HG03442 (cell line): ENCODE measurements around the gene KCNJ11.
"Not testable (repeated sequence)": the region's sequence is repeated elsewhere in the genome, so short reads cannot be mapped to it uniquely, and the experiment has no call there.

Source experiments
- ATAC-seq: cut with Tn5 transposase; IDR thresholded peaks from one replicate; pipeline ENCODE4 v1.9.1; 2021; ENCODE audit warnings: mild to moderate bottlenecking, moderate library complexity; ENCODE audit not compliant: unreplicated experiment

Gene KCNJ11

DNA sequence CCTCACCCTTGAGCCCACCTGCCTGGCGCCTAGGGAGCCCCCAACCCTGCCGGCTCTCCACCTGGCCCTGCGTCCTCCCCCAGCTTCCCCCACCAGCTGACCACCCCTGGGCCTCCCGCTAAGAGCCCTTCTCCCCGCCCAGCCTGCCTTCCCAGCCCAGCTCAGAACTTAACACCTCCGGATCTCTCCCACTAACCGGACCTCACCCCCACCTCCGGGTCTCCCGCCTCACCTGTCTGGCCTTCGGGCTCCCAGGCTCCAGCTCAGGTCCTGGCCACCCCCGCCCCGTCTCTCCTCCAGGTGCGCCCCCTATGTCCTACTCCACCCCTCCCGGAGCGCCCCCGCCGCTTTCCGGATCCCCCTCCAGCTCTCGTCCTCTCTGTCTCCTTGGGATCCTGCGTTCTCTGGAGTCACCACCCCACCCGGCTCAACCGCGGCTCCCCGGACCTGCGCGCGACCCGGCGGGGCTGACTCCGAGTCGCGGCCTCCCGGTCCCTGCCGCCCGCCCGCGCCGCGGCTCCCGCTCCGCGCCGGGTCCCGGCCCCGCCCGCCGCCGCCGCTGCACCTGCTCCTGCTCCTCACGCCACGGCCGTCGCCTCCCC, at the start of gene KCNJ11:
TSS of gene KCNJ11 (minus strand) at position 51 of the 602 bp plus-strand sequence. CDS start 568 bp downstream, outside the sequence.
- ATAC-seq = peak; percentile 24

- ATAC-seq = no peak
These were observed 48.9 kb upstream of the KCNJ11 start for GRCh38 chr11:17437366-17437765.

- no peak for ATAC-seq
These were observed 45.6 kb upstream of the KCNJ11 start for GRCh38 chr11:17434108-17434507.

DNA sequence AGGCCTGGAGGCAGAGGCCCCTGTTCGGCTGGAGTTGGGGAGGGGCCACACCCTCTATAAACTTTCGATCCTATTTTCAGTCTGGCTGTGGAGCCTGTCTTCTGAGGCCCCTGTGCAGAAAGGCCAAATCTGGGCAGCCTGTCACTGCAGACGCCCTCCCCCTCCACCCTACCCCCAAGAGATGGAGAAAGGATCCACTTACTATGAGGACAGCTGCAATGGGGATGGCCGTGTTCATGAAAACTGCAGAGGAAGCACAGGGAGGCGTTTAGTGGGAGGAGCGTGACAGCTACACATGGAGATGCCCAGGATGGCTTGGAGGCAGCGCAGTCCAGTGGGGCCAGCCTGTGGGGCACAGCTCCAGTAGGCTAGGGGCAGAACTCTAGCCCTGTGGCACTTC, 43.5 kb upstream of the KCNJ11 start:
- ATAC-seq = no peak

GRCh38 chr11:17431139-17431538, 42.7 kb upstream of the KCNJ11 start:
- no peak for ATAC-seq

- ATAC-seq = no peak
These were observed 42.2 kb upstream of the KCNJ11 start for GRCh38 chr11:17430616-17431015.

DNA sequence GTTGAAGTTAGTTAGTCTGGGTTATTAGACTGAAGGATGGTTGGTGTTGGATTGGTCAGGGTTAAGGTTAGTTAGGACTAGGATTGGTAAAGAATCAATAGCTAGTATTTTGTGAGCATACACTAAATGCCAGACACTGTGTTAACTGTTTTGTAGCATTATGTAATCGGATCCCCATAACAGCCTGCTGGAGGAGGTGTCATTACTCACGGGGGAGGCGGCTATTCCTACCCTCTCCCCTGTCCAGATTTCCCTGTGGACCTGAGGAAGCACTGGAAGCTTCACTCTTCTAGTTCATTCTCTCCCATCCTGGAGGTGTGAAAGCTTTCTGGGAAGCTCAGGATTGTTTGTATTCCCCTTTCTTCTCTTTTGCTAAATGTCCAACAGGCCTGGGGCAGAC, 40.5 kb upstream of the KCNJ11 start:
- no peak for ATAC-seq

DNA sequence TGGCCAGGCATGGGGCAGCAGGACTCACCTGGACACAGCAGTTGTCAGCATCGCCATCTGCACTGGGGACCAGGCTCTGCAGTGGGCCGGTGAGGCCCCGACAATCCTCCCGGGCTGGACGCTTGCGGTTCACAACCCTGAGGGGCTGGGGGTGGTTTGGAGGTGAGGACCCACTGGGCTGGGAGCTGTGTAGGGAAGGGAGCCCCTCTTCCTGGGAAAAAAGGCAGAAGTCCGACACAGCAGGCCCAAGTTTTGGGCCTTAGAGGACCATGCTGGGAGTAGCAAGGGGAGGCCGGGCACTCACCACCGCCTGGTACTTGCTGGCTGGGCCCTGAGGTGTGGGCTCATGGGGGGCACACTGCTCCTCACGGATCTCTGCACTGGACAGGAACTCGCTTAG, 39.8 kb upstream of the KCNJ11 start:
- ATAC-seq = no peak

DNA sequence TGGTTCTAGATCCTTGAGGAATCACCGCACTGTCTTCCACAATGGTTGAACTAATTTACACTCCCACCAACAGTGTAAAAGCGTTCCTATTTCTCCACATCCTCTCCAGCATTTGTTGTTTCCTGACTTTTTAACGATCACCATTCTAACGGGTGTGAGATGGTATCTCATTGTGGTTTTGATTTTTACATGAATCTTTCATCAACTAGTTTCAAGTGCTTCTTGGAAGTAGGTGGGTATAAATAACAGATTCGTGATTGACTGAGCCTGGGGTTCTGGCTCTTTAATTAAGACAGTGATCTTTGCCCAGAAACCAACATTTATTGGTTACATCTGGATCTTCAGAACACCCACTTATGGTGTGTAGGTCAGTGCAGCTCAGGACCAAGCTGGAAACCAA, 37.8 kb upstream of the KCNJ11 start:
- ATAC-seq = not testable (repeated sequence)

DNA sequence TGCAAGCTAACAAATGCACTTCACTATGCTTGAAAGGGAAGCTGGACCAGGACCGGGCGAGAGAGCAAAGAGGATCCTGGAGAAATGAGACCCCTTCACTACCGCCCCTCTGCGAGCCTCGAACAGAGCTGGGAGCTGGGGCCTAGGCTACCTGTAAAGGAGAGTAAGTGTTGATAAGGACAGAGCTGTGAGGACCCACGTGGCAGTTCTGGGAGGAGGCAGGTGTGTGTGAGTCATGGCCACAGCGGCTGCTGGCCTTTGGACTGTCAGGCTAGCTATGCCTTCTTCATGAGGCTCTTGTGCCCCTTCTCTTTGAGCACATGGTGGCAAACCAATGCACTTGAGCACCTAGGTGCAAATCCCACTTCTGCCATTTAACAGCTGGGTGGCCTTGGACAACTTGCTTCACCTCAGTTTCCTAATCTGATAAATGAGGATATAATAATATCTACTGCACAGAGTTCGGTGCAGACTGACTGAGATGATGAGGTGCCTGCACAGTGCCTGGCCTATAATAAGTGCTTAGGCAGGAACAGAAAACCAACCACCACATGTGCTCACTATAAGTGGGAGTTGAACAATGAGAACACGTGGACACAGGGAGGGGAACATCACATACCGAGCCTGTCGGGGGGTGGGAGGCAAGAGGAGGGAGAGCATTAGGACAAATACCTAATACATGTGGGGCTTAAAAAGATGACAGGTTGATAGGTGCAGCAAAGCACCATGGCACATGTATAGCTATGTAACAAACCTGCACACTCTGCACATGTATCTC, 35.3 kb upstream of the KCNJ11 start:
- no peak for ATAC-seq

GRCh38 chr11:17421781-17422180, 33.3 kb upstream of the KCNJ11 start:
- ATAC-seq = no peak

- no peak for ATAC-seq
These were observed 30.1 kb upstream of the KCNJ11 start for GRCh38 chr11:17418444-17419081.

DNA sequence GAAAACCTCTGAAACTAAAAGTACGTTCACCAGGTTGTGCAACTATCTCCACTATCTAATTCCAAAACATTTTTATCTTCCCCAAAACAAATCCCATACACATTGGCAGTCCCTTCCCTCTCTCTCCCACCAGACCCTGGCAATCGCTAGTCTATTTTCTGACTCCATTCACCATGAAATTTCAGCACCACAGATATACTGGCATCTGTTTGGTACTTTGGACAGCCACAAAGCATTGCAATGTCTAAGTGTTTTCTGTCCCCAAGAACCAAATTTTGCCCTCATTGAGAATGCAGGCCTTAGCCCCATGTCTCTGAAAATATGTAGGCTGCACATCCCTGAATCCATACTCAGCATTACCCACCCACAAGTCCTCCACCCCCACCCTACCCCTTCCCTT, 28.0 kb upstream of the KCNJ11 start:
- ATAC-seq = no peak

GRCh38 chr11:17415523-17416104, 27.2 kb upstream of the KCNJ11 start:
- ATAC-seq = no peak

DNA sequence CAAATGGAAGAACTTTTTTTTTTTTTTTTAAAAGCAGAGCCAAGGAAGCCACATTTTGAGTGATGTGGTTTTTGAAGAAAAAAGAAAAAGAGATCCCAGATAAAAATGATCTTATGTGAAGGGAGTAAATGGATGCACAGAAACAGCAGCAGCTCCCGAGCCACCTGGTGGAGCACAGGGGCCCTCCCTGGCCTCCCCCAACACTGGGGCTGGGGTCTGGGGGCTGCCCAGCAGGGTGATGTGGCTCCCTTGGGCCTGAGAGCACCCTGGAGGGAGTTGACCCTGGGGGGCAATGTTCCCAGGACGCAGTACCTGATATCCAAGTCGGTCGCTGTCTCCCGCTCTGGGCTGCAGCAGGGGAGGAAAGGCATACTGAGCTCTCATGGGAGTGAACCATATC, 26.5 kb upstream of the KCNJ11 start:
- no peak for ATAC-seq

- ATAC-seq = no peak
These were observed 25.9 kb upstream of the KCNJ11 start for GRCh38 chr11:17414317-17414737.

DNA sequence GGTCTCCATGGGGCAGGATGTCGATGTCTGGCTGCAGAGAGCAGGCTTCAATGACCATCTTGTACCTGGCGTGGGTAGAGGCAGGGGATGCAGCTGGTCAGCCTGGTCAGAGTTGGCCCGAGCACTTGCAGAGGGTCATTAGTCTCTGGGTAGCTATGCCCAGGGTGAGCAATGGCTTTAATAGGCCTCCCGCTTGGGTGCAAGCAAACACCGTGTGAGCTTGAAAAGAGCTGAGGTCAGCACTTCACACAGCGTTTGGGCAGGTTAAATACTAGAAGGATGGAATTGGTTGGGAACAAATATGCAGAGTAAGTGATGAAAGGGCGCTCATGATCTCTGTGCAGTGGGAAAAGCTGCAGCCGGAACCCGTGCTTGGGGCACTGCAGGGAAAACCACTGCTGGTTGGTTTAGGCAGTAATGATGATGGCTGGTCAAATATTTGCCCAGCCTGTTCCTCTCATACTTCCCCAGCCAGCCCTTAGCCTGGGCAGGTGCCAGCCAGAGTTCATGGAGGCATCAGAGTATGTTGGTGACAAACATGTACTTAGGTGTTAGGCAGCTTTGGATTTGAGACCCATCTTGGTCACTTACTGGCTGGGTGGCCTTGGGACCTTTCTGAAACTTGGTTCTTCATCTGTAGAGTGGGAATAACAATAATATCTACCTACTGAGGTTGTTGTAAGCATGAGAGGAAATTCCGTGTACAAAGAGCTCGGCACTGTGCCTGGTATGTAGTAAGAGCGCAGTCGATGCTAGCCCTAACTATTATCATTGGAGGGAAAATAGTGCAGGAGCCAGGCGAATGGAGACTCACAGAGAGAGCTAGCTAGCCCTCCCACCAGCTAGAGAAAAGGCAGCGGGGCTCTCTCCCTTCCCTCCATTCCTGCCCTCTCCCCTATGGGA, 25.2 kb upstream of the KCNJ11 start:
- no peak for ATAC-seq

DNA sequence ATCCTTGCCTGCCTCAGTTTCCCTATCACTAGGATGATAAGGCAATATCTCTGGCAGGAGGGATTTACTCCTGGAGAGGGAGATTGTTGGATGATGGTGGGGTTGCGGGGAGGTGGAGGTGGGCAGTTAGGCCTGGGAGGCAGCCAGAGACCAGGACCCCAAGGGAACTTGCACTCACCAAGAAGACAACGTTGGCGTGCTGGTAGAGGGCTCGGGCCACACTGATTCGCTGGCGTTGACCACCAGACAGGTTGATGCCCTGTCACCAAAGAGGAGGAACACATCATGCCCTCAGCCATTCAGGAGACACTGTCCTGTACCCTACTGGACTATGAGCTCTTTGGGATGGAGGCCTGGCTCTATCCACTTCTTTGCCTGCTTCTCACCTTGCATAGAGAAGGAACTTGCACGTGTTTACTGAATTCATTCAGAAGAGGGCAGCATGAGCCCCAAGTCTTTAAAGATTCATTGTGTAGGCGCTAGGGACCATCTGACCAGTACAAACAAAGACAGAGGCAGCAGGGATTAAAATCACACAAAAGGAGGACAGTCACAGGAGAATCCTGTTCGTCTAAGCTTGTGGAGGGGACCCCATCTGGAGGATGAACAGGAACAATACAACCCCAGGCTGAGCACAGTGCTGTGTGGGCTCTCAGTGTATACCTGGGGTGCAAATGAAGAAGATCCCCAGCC, 24.2 kb upstream of the KCNJ11 start:
- no peak for ATAC-seq

GRCh38 chr11:17411418-17411817, 23.0 kb upstream of the KCNJ11 start:
- ATAC-seq = no peak
